Fibroblast of villous mesenchyme (primary cell): Measurements from ENCODE around the gene CFHR3. TPM values are rescaled to one million over a fixed set of nuclear protein-coding genes. Genes with fewer than 3 reads are reported as not detected.
"Not testable (repeated sequence)": the region's sequence is repeated elsewhere in the genome, so short reads cannot be mapped to it uniquely, and the experiment has no call there.

Experiments
- DNase-seq: peaks from one replicate; pipeline ENCODE4 v3.0.0-alpha.2; 2010; ENCODE audit warnings: low read depth
- H3K4me3 ChIP-seq: 2 replicates; pipeline ENCODE4 v1.5.1; 2011; ENCODE audit warnings: low read depth, mild to moderate bottlenecking, low read length
- total RNA-seq: library from RNA; depleted of rRNA; stranded (reverse); fragments of >200 nt; gene quantifications from 2 replicates; pipeline ENCODE4 v1.2.3, GENCODE V29; 2012
- TF ChIP-seq, protein P1 (sequence below): IDR thresholded peaks from 2 replicates; pipeline ENCODE4 v1.5.1; 2012; ENCODE audit warnings: low read depth, mild to moderate bottlenecking, low read length; ENCODE audit not compliant: insufficient read depth

CFHR3 gene
- total RNA-seq, 1 donor = not detected

DNA sequence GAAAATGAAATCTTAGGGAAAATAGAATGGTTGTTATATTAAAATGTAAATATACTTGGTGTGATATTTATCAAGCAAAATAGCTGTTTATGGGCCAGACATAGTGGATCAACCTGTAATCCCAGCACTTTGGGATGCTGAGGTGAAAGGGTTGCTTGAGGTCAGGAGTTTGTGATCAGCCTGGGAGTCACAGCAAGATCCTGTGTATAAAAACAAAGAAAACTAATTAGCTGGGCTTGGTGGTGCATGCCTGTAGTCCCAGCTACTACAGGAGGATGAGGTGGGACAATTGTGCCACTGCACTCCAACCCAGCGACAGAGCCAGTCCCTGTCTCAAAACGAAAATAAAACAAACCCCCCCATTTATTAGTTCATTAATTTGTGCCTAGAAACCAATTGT is 23.3 kb downstream of the CFHR3 start:
- H3K4me3 ChIP-seq = no peak overlapping the region
- TF ChIP-seq, protein P1, sequence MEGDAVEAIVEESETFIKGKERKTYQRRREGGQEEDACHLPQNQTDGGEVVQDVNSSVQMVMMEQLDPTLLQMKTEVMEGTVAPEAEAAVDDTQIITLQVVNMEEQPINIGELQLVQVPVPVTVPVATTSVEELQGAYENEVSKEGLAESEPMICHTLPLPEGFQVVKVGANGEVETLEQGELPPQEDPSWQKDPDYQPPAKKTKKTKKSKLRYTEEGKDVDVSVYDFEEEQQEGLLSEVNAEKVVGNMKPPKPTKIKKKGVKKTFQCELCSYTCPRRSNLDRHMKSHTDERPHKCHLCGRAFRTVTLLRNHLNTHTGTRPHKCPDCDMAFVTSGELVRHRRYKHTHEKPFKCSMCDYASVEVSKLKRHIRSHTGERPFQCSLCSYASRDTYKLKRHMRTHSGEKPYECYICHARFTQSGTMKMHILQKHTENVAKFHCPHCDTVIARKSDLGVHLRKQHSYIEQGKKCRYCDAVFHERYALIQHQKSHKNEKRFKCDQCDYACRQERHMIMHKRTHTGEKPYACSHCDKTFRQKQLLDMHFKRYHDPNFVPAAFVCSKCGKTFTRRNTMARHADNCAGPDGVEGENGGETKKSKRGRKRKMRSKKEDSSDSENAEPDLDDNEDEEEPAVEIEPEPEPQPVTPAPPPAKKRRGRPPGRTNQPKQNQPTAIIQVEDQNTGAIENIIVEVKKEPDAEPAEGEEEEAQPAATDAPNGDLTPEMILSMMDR = no peak
- no peak for DNase-seq

GRCh38 chr1:196801920-196802319 is 27.3 kb downstream of the CFHR3 start:
- DNase-seq = not testable (repeated sequence)

DNA sequence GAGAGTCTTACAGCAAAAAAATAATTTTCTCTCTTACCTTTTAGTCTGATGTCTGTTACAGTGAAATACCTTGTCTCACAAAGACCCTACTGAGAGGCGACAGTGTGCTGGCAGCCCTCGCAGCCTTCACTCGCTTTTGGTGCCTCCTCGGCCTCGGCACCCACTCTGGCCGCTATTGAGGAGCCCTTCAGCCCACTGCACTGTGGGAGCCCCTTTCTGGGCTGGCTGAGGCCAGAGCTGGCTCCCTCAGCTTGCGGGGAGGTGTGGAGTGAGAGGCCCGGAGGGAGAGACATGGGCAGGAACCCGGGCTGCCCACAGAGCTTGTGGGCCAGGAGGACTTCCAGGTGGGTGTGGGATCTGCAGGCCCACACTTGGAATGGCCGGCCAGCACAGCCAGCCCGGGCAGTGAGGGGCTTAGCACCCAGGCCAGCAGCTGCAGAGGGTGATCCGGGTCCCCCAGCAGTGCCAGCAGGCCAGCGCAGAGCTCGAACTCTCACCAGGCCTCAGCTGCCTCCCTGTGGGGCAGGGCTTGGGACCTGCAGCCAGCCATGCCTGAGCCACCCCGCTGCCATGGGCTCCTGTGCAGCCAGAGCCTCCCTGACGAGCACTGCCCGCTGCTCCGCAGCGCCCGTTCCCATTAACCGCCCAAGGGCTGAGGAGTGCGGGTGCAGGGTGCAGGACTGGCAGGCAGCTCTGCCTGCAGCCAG is 34.0 kb downstream of the CFHR3 start:
- TF ChIP-seq, protein P1 = no peak
- no peak overlapping the region for H3K4me3 ChIP-seq

More at GRCh38 chr1:196801920-196802319, 27.3 kb downstream of the CFHR3 start:
- not testable (repeated sequence) for H3K4me3 ChIP-seq

DNA sequence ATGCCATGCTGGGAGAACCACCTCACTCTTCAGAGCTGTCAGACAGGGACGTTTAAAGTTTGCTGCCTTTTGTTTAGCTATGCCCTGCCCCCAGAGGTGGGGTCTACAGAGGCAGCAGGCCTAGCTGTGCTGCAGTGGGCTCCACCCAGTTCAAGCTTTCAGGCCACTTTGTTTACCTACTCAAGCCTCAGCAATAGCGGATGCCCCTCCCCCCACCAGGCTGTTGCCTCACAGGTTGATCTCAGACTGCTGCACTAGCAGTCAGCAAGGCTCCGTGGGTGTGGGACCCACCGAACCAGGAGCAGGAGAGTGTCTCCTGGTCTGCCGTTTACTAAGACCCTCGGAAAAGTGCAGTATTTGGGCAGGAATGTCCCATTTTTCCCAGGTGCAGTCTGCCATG is 42.8 kb downstream of the CFHR3 start:
- DNase-seq, H3K4me3 ChIP-seq: not testable (repeated sequence)

More for the DNA sequence above, 34.0 kb downstream of the CFHR3 start:
- DNase-seq = no peak

- H3K4me3 ChIP-seq, DNase-seq: not testable (repeated sequence)
Observed at GRCh38 chr1:196819531-196819930, 44.9 kb downstream of the CFHR3 start, which contains the start of gene CFHR1. CFHR1 (plus strand) TSS chr1:196819731; CDS start chr1:196819845, 114 bp downstream.

DNA sequence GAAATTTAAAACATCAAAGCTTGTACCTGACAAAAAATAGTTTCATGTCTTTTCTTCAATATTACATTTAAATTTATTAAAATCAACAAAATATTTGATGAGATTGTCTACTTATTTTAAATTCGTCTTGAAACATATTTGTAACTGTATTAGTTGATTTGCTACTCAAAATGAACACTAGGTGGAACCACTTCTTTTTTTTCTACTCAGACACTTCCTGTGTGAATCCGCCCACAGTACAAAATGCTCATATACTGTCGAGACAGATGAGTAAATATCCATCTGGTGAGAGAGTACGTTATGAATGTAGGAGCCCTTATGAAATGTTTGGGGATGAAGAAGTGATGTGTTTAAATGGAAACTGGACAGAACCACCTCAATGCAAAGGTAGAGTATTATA is 53.2 kb downstream of the CFHR3 start:
- peak; percentile 45 for DNase-seq
- not testable (repeated sequence) for H3K4me3 ChIP-seq
- TF ChIP-seq, protein P1 = peak; percentile 25

Other genes starting within 250 kb of the CFHR3 start
- 3.2 and 7.3 TPM in 2 replicates for gene KCNT2, start 166.4 kb upstream of the CFHR3 start, total RNA-seq
- 28.3 and 99.3 TPM in 2 replicates for gene CFH, start 122.8 kb upstream of the CFHR3 start, total RNA-seq
- 0.86 TPM in 1 of 2 replicates, not detected in the other for gene CFHR1, start 44.9 kb downstream of the CFHR3 start, total RNA-seq
- gene CFHR4, start 113.2 kb downstream of the CFHR3 start, total RNA-seq = not detected in 2 replicates
- gene CFHR2, start 168.9 kb downstream of the CFHR3 start, total RNA-seq = not detected in 2 replicates
- not detected in 2 replicates for gene CFHR5, start 202.7 kb downstream of the CFHR3 start, total RNA-seq